PC-3 (cell line): ENCODE results near the gene ALDH16A1. TPM values are rescaled to one million over a fixed set of nuclear protein-coding genes. Genes with fewer than 3 reads are reported as not detected.

Experiments used
- ATAC-seq: fragments of 200-7000 bp; cut with Tn5 transposase; 2 replicates; pipeline ENCODE4 v1.9.1; 2020; ENCODE audit warnings: mild to moderate bottlenecking, moderate library complexity
- BruUV-seq: library from RNA; stranded (reverse); fragments of 400-500 nt; replicated peaks from 2 replicates; lab custom pipeline; 2021; lab: Mats Ljungman, UMichigan
- CTCF ChIA-PET: fragments of 300-600 bp; sonication (Branson Sonifier 250); formaldehyde crosslinking; loops from one replicate; lab custom pipeline; 2022; ENCODE audit warnings: antibody characterized with exemption; lab: Charles Lee
- POLR2A ChIA-PET: fragments of 300-600 bp; sonication (Branson Sonifier 250); formaldehyde crosslinking; loops from one replicate; lab custom pipeline; 2022; ENCODE audit warnings: antibody characterized with exemption; ENCODE audit not compliant: unreplicated experiment; lab: Charles Lee
- DNase-seq: peaks from one replicate; pipeline ENCODE4 v3.0.0-alpha.2; 2015
- H2AFZ ChIP-seq: fragments of 300-600 bp; sonication (generic); 2 replicates; pipeline ENCODE4 v1.6.0; 2016; ENCODE audit warnings: antibody characterized with exemption, low read length
- H3F3A ChIP-seq: fragments of 300-600 bp; sonication (generic); one replicate; pipeline ENCODE4 v1.6.0; 2017; ENCODE audit warnings: antibody characterized with exemption, low read length, control low read depth, mild to moderate bottlenecking; ENCODE audit not compliant: unreplicated experiment
- H3K27ac ChIP-seq: fragments of 300-600 bp; sonication (generic); 2 replicates; pipeline ENCODE4 v1.5.1; 2016; ENCODE audit warnings: mild to moderate bottlenecking, low read length
- H3K27me3 ChIP-seq: fragments of 300-600 bp; sonication (generic); 2 replicates; pipeline ENCODE4 v1.6.1; 2016; ENCODE audit warnings: low read length, mixed read lengths
- H3K36me3 ChIP-seq: fragments of 300-600 bp; sonication (generic); 2 replicates; pipeline ENCODE4 v1.6.1; 2016; ENCODE audit warnings: low read depth, mixed run types, low read length, mixed read lengths
- H3K4me1 ChIP-seq: fragments of 300-600 bp; sonication (generic); 2 replicates; pipeline ENCODE4 v1.5.1; 2016; ENCODE audit warnings: low read length; ENCODE audit not compliant: insufficient read depth
- H3K4me2 ChIP-seq: fragments of 300-600 bp; sonication (generic); 2 replicates; pipeline ENCODE4 v1.6.0; 2016; ENCODE audit warnings: low read length
- H3K4me3 ChIP-seq: fragments of 300-600 bp; sonication (generic); 2 replicates; pipeline ENCODE4 v1.5.1; 2016; ENCODE audit warnings: mild to moderate bottlenecking, low read length, mixed read lengths
- H3K79me2 ChIP-seq: fragments of 300-600 bp; sonication (generic); 2 replicates; pipeline ENCODE4 v1.6.1; 2017; ENCODE audit warnings: low read length, mixed read lengths
- H3K9ac ChIP-seq: fragments of 300-600 bp; sonication (generic); 2 replicates; pipeline ENCODE4 v1.6.0; 2016; ENCODE audit warnings: mild to moderate bottlenecking, low read length
- H3K9me2 ChIP-seq: fragments of 300-600 bp; sonication (generic); replicated peaks from 2 replicates; pipeline ENCODE4 v1.6.1; 2016; ENCODE audit warnings: mixed run types, low read length, mixed read lengths
- H3K9me3 ChIP-seq: fragments of 300-600 bp; sonication (generic); 2 replicates; pipeline ENCODE4 v1.6.1; 2016; ENCODE audit warnings: low read length, mixed read lengths
- H4K20me1 ChIP-seq: fragments of 300-600 bp; sonication (generic); 2 replicates; pipeline ENCODE4 v1.6.1; 2016; ENCODE audit warnings: low read length, mixed read lengths
- CTCF ChIP-seq: fragments of 300-600 bp; sonication (generic); conservative IDR thresholded peaks from 2 replicates; pipeline ENCODE4 v1.5.1; 2017; ENCODE audit warnings: antibody characterized with exemption, low read depth, mild to moderate bottlenecking, low read length
- EZH2 ChIP-seq: fragments of 300-600 bp; sonication (generic); IDR thresholded peaks from one replicate; pipeline ENCODE4 v1.6.1; 2017; ENCODE audit warnings: antibody characterized with exemption, mild to moderate bottlenecking, low read length; ENCODE audit not compliant: unreplicated experiment
- EZH2phosphoT487 ChIP-seq: fragments of 300-600 bp; sonication (generic); IDR thresholded peaks from 2 replicates; pipeline ENCODE4 v1.6.1; 2018; ENCODE audit warnings: mild to moderate bottlenecking, antibody characterized with exemption, low read length, borderline replicate concordance
- intact Hi-C: fragments of 100-400 bp; cut with micrococcal nuclease; formaldehyde crosslinking; loops from 2 replicates; pipeline ENCODE4 v1.9.0; 2023
- total RNA-seq: library from RNA; depleted of rRNA; stranded (reverse); fragments of >200 nt; gene quantifications from 2 replicates; pipeline ENCODE4 v1.2.3, GENCODE V29; 2014

The ALDH16A1 gene
- total RNA-seq, 1 experiment from 2014 or later = not detected

GRCh38 chr19:49414256-49414655, 38.8 kb upstream of the ALDH16A1 start:
- Histone ChIP-seq H3F3A (no peaks in the 10 kb centered on the region), H3K9ac (no peak overlapping the region), H3K9me2 (no peaks in the 10 kb centered on the region), H3K4me2 (no peak overlapping the region), H3K9me3 (no peaks in the 10 kb centered on the region), H3K27ac (no peak overlapping the region), H3K27me3 (peaks cover 39% of the 10 kb centered on the region), H3K4me3 (no peak overlapping the region), H3K4me1 (no peaks in the 10 kb centered on the region), H3K36me3 (no peaks in the 10 kb centered on the region), H4K20me1 (no peaks in the 10 kb centered on the region), H2AFZ (no peak overlapping the region), H3K79me2 (no peaks in the 10 kb centered on the region)
- POLR2A ChIA-PET = no interaction called here
- DNase-seq (no peak), ATAC-seq (no peak)
- BruUV-seq = no TSS peak
- no peak for TF ChIP-seq CTCF
- TF ChIP-seq EZH2 = no peak
- no peak for TF ChIP-seq EZH2phosphoT487
- CTCF ChIA-PET = no interaction called here
- intact Hi-C loops = no loop called here

- intact Hi-C loops = no loop called here
- no peak for TF ChIP-seq EZH2
- no peak for TF ChIP-seq CTCF
- TF ChIP-seq EZH2phosphoT487 = no peak
- H3K9me2 ChIP-seq = no peaks in the 10 kb centered on the region
- DNase-seq = no peak
- no peak for ATAC-seq
- no peak overlapping the region for H3K4me3 ChIP-seq
- no peaks in the 10 kb centered on the region for H3K36me3 ChIP-seq
- POLR2A ChIA-PET = no interaction called here
- H3K4me2 ChIP-seq = no peak overlapping the region
- H3K9me3 ChIP-seq = no peaks in the 10 kb centered on the region
- no peaks in the 10 kb centered on the region for H3K4me1 ChIP-seq
- H3K79me2 ChIP-seq = no peaks in the 10 kb centered on the region
- no peak overlapping the region for H2AFZ ChIP-seq
- H3F3A ChIP-seq = no peaks in the 10 kb centered on the region
- no TSS peak for BruUV-seq
- CTCF ChIA-PET = no interaction called here
- H4K20me1 ChIP-seq = no peaks in the 10 kb centered on the region
- no peak overlapping the region for H3K27ac ChIP-seq
- no peak overlapping the region for H3K9ac ChIP-seq
- peaks cover 49% of the 10 kb centered on the region for H3K27me3 ChIP-seq
These were observed 37.8 kb upstream of the ALDH16A1 start for GRCh38 chr19:49415102-49415809.

- H3F3A ChIP-seq = no peaks in the 10 kb centered on the region
- intact Hi-C loops = no loop called here
- no peak overlapping the region for H2AFZ ChIP-seq
- H3K27me3 ChIP-seq = peaks cover 55% of the 10 kb centered on the region
- no peak for ATAC-seq
- no peaks in the 10 kb centered on the region for H3K9me2 ChIP-seq
- no peaks in the 10 kb centered on the region for H3K9me3 ChIP-seq
- no TSS peak for BruUV-seq
- ChIA-PET POLR2A (no interaction called here), CTCF (no interaction called here)
- no peaks in the 10 kb centered on the region for H3K79me2 ChIP-seq
- H3K4me1 ChIP-seq = no peaks in the 10 kb centered on the region
- no peak for DNase-seq
- no peaks in the 10 kb centered on the region for H4K20me1 ChIP-seq
- no peak for TF ChIP-seq EZH2phosphoT487
- TF ChIP-seq CTCF = no peak
- no peak for TF ChIP-seq EZH2
- H3K4me3 ChIP-seq = no peak overlapping the region
- H3K4me2 ChIP-seq = no peak overlapping the region
- H3K9ac ChIP-seq = no peak overlapping the region
- H3K27ac ChIP-seq = no peak overlapping the region
- H3K36me3 ChIP-seq = no peaks in the 10 kb centered on the region
These were observed 37.2 kb upstream of the ALDH16A1 start for GRCh38 chr19:49415810-49416200.
